Measurements from ENCODE around the gene P2RY11. TPM values are rescaled to one million over a fixed set of nuclear protein-coding genes. Genes with fewer than 3 reads are reported as not detected.

Gene P2RY11
- 100 to 1,000 TPM; 114 to 237 TPM for total RNA-seq

GRCh38 chr19:10111405-10111811, at the start of gene P2RY11:
TSS of gene P2RY11 (plus strand) at chr19:10111693. CDS start at chr19:10111722, 29 bp downstream.
- peaks cover 100% of the 10 kb centered on the region for H3K36me3 Mint-ChIP-seq (ENCODE audit: low read depth)
- H3K9me3 Mint-ChIP-seq, result no peaks in the 10 kb centered on the region
- peak; percentile 54 for ATAC-seq (replicated peaks)
- H3K4me3 Mint-ChIP-seq, result peak within 1 kb of the TSS; percentile 99
- peaks cover 34% of the 10 kb centered on the region for H3K4me1 Mint-ChIP-seq
- H3K27me3 Mint-ChIP-seq, result no peaks in the 10 kb centered on the region
- H3K27ac Mint-ChIP-seq, result peak within 1 kb of the TSS; percentile 95

- Mint-ChIP-seq H3K4me1 (no peaks in the 10 kb centered on the region), H3K36me3 (ENCODE audit: low read depth) (no peaks in the 10 kb centered on the region), H3K27me3 (peaks cover 6% of the 10 kb centered on the region), H3K27ac (no peak overlapping the region), H3K9me3 (no peaks in the 10 kb centered on the region), H3K4me3 (no peak overlapping the region)
- no peak for ATAC-seq (replicated peaks)
Observed at GRCh38 chr19:10061717-10062310, 49.7 kb upstream of the P2RY11 start.

- peak; percentile 90 for ATAC-seq (replicated peaks)
- H3K9me3 Mint-ChIP-seq, result no peaks in the 10 kb centered on the region
Observed at GRCh38 chr19:10068205-10068604, 43.3 kb upstream of the P2RY11 start.

GRCh38 chr19:10069046-10069445, 42.4 kb upstream of the P2RY11 start:
- Mint-ChIP-seq H3K27ac (no peak overlapping the region), H3K27me3 (no peaks in the 10 kb centered on the region), H3K36me3 (ENCODE audit: low read depth) (no peaks in the 10 kb centered on the region), H3K4me1 (peaks cover 9% of the 10 kb centered on the region), H3K4me3 (no peak overlapping the region), H3K9me3 (no peaks in the 10 kb centered on the region)
- no peak for ATAC-seq (replicated peaks)

More at GRCh38 chr19:10068205-10068604, 43.3 kb upstream of the P2RY11 start:
- H3K4me1 Mint-ChIP-seq, result peaks cover 9% of the 10 kb centered on the region
- H3K36me3 Mint-ChIP-seq (ENCODE audit: low read depth), result no peaks in the 10 kb centered on the region
- peak overlapping the region; percentile 74 for H3K27ac Mint-ChIP-seq
- peaks cover 3% of the 10 kb centered on the region for H3K27me3 Mint-ChIP-seq
- H3K4me3 Mint-ChIP-seq, result peak overlapping the region; percentile 28

- no peak for ATAC-seq (replicated peaks)
- Mint-ChIP-seq H3K27me3 (no peaks in the 10 kb centered on the region), H3K9me3 (no peaks in the 10 kb centered on the region), H3K4me1 (peaks cover 9% of the 10 kb centered on the region), H3K36me3 (ENCODE audit: low read depth) (no peaks in the 10 kb centered on the region), H3K27ac (no peak overlapping the region), H3K4me3 (no peak overlapping the region)
Observed at GRCh38 chr19:10070730-10071446, 40.6 kb upstream of the P2RY11 start.

GRCh38 chr19:10074153-10074552, 37.3 kb upstream of the P2RY11 start:
- ATAC-seq (replicated peaks), result peak; percentile 93
- H3K36me3 Mint-ChIP-seq (ENCODE audit: low read depth), result no peaks in the 10 kb centered on the region
- no peaks in the 10 kb centered on the region for H3K4me1 Mint-ChIP-seq
- no peak overlapping the region for H3K27ac Mint-ChIP-seq
- no peak overlapping the region for H3K4me3 Mint-ChIP-seq
- no peaks in the 10 kb centered on the region for H3K27me3 Mint-ChIP-seq
- H3K9me3 Mint-ChIP-seq, result no peaks in the 10 kb centered on the region

- H3K27ac Mint-ChIP-seq, result no peak overlapping the region
- no peak for ATAC-seq (replicated peaks)
- no peaks in the 10 kb centered on the region for H3K9me3 Mint-ChIP-seq
- no peak overlapping the region for H3K4me3 Mint-ChIP-seq
- no peaks in the 10 kb centered on the region for H3K27me3 Mint-ChIP-seq
- no peaks in the 10 kb centered on the region for H3K4me1 Mint-ChIP-seq
- no peaks in the 10 kb centered on the region for H3K36me3 Mint-ChIP-seq (ENCODE audit: low read depth)
Observed at GRCh38 chr19:10076535-10076934, 35.0 kb upstream of the P2RY11 start.

- no peak for ATAC-seq (replicated peaks)
- Mint-ChIP-seq H3K36me3 (ENCODE audit: low read depth) (no peaks in the 10 kb centered on the region), H3K27me3 (no peaks in the 10 kb centered on the region), H3K4me1 (no peaks in the 10 kb centered on the region), H3K4me3 (no peak overlapping the region), H3K27ac (no peak overlapping the region), H3K9me3 (no peaks in the 10 kb centered on the region)
Observed at GRCh38 chr19:10078329-10078728, 33.2 kb upstream of the P2RY11 start.

- Mint-ChIP-seq H3K4me1 (no peaks in the 10 kb centered on the region), H3K27me3 (no peaks in the 10 kb centered on the region), H3K4me3 (no peak overlapping the region), H3K27ac (no peak overlapping the region), H3K9me3 (no peaks in the 10 kb centered on the region), H3K36me3 (ENCODE audit: low read depth) (no peaks in the 10 kb centered on the region)
- ATAC-seq (replicated peaks), result no peak
Observed at GRCh38 chr19:10079031-10079453, 32.5 kb upstream of the P2RY11 start.

- Mint-ChIP-seq H3K36me3 (ENCODE audit: low read depth) (peaks cover 21% of the 10 kb centered on the region), H3K4me1 (peaks cover 7% of the 10 kb centered on the region), H3K9me3 (no peaks in the 10 kb centered on the region), H3K27me3 (no peaks in the 10 kb centered on the region), H3K27ac (no peak overlapping the region), H3K4me3 (no peak overlapping the region)
- ATAC-seq (replicated peaks), result no peak
Observed at GRCh38 chr19:10083911-10084310, 27.6 kb upstream of the P2RY11 start.

GRCh38 chr19:10084803-10085202, 26.7 kb upstream of the P2RY11 start:
- ATAC-seq (replicated peaks), result no peak
- H3K4me3 Mint-ChIP-seq, result peak overlapping the region; percentile 82
- no peak overlapping the region for H3K27ac Mint-ChIP-seq
- peaks cover 30% of the 10 kb centered on the region for H3K36me3 Mint-ChIP-seq (ENCODE audit: low read depth)
- no peaks in the 10 kb centered on the region for H3K27me3 Mint-ChIP-seq
- H3K4me1 Mint-ChIP-seq, result peaks cover 7% of the 10 kb centered on the region
- no peaks in the 10 kb centered on the region for H3K9me3 Mint-ChIP-seq

GRCh38 chr19:10085641-10086590, 25.6 kb upstream of the P2RY11 start, which contains the start of gene SHFL:
TSS of gene SHFL (plus strand) at chr19:10086317. CDS start at chr19:10086428, 111 bp downstream.
- Mint-ChIP-seq H3K36me3 (ENCODE audit: low read depth) (peaks cover 35% of the 10 kb centered on the region), H3K27ac (peak within 1 kb of the TSS; percentile 76), H3K9me3 (no peaks in the 10 kb centered on the region), H3K4me3 (peak within 1 kb of the TSS; percentile 82), H3K27me3 (no peaks in the 10 kb centered on the region), H3K4me1 (peaks cover 7% of the 10 kb centered on the region)
- peak; percentile 97 for ATAC-seq (replicated peaks)

- Mint-ChIP-seq H3K9me3 (no peaks in the 10 kb centered on the region), H3K4me3 (peak overlapping the region; percentile 82), H3K27ac (peak overlapping the region; percentile 63), H3K36me3 (ENCODE audit: low read depth) (peaks cover 39% of the 10 kb centered on the region), H3K27me3 (no peaks in the 10 kb centered on the region), H3K4me1 (peaks cover 7% of the 10 kb centered on the region)
- peak; percentile 18 for ATAC-seq (replicated peaks)
Observed at GRCh38 chr19:10086591-10087192, 24.8 kb upstream of the P2RY11 start.
